SW480 (cell line): ENCODE results near the gene HTRA1.

Experiments used
- DNase-seq: peaks from one replicate; pipeline ENCODE4 v3.0.0-alpha.2; 2016; ENCODE audit warnings: low spot score

Gene HTRA1

GRCh38 chr10:122554131-122555036 is 93.0 kb downstream of the HTRA1 start:
- DNase-seq, result no peak

GRCh38 chr10:122555442-122555841 is 94.1 kb downstream of the HTRA1 start:
- DNase-seq, result no peak

GRCh38 chr10:122557516-122557915 is 96.2 kb downstream of the HTRA1 start:
- DNase-seq, result peak; percentile 8

- peak; percentile 39 for DNase-seq
These were observed 97.1 kb downstream of the HTRA1 start for GRCh38 chr10:122558452-122558851.

- DNase-seq, result no peak
These were observed 97.9 kb downstream of the HTRA1 start for GRCh38 chr10:122559228-122559627.

- DNase-seq, result no peak
These were observed 99.0 kb downstream of the HTRA1 start, which contains the start of gene DMBT1 for GRCh38 chr10:122560279-122560804. TSS of gene DMBT1 (plus strand) at chr10:122560754. CDS start at chr10:122560771, 17 bp downstream.

GRCh38 chr10:122561212-122561611 is 99.9 kb downstream of the HTRA1 start:
- no peak for DNase-seq

- DNase-seq, result no peak
These were observed 100.4 kb downstream of the HTRA1 start for GRCh38 chr10:122561792-122562191.
